Occipital lobe (tissue), 2 donors: Measurements from ENCODE around the gene RBKS. TPM values are rescaled to one million over a fixed set of nuclear protein-coding genes. Genes with fewer than 3 reads are reported as not detected.

ENCODE experiments used
- DNase-seq: peaks from one replicate; lab custom pipeline; 2025; lab: John Stamatoyannopoulos, UW
- total RNA-seq: library from RNA; depleted of rRNA; stranded (reverse); fragments of >200 nt; gene quantifications from one replicate; pipeline ENCODE4 v1.2.3, GENCODE V29; 2014

RBKS gene
- total RNA-seq, 1 donor from 2014 or later: 1.2 TPM

- no peak for DNase-seq
Observed at GRCh38 chr2:27832396-27832795, 57.8 kb downstream of the RBKS start.

GRCh38 chr2:27831279-27832050, 58.7 kb downstream of the RBKS start:
- no peak for DNase-seq

DNA sequence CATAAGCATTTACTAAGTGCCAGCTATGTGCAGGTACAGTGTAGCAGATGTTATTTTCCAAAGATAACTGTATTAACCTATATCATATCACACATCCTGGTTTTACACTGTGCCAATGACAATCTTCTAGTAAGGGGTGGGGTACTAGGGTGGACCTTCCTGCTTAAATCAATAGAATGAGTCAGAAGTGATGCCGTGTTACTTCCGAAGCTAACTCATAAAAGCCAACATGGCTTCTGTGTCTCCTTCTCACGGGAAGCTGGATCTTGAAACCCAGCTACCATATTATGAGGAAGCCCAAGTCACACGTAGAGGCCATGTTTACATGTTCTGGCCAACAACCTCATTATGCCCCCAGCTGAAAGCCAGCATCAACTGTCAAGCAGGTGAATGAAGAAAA, 59.5 kb downstream of the RBKS start:
- no peak for DNase-seq

DNA sequence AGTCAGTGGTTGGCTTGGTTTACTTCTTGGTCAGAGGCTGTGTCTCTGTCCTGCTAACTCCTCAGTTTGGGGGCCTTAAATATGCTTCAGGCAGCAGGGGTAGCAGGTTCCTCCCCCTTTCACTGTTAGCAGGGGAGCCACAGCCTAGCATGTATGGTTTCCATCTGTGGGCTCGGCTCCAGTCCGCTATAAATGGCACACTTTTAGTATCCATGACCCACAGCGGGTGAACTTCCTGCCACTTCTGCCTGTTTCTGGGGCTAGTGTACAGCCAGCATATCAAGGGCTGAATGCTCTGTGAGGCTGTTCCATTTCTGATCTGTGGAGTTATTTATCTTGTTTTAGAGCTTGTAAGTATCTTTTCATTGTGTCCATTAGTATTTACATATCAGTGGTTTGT, 60.4 kb downstream of the RBKS start:
- no peak for DNase-seq

GRCh38 chr2:27828305-27828704, 61.9 kb downstream of the RBKS start:
- no peak for DNase-seq

DNA sequence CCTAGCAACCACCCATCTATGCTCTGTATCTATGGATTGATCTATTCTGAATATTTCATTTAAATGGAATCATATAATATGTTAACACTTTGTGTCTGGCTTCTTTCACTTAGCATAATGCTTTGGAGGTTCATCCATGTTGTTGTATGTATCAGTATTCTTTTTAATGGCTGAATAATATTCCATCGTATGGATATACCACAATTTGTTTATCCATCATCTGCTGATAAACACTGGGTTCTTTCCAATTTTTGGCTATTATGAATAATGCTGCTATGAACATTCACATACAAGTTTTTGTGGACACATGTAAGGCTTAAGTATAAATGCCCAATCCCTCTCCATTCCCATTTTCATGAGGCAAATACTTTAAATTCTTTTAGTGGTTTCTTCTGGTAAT, 65.8 kb downstream of the RBKS start:
- DNase-seq: no peak

- no peak for DNase-seq
Observed at GRCh38 chr2:27823569-27823968, 66.6 kb downstream of the RBKS start.

DNA sequence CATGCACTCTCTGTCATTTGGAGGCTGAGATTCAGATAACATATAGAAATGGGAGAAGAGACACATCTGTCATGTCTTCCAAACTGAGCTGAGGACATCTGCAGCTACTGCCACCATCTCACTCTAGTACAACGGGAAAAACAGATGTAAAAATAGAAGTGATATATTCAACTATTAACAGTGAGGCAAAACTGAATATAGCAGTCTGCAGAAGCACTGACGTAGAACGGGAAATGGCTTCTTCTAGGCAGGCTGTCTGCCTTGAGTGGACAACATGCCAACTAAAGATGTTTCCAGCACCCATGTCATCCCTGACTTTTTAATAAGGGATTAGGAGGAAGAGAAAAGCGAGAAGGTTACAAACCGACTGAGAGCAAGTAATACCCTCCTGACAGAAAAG, 67.1 kb downstream of the RBKS start:
- no peak for DNase-seq

DNA sequence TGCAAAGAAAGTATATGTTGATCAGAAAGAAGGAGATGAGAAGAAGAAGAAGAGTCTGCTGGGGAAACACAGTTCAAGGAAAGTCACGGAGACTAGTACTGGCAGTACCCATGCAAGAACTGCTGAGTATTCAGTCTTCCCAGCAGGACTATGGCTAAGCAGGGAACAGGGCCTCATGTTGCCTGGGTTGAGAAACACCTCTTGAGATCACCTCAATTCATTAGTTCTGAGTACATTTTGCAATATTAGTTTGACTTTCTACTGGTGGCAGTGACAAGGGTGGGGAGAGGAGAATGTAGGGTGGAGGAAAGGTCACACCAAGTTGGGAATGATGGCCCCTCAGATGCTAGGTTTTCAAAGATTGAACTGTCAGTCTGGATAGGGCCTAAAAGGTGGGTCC, 68.1 kb downstream of the RBKS start:
- no peak for DNase-seq

DNA sequence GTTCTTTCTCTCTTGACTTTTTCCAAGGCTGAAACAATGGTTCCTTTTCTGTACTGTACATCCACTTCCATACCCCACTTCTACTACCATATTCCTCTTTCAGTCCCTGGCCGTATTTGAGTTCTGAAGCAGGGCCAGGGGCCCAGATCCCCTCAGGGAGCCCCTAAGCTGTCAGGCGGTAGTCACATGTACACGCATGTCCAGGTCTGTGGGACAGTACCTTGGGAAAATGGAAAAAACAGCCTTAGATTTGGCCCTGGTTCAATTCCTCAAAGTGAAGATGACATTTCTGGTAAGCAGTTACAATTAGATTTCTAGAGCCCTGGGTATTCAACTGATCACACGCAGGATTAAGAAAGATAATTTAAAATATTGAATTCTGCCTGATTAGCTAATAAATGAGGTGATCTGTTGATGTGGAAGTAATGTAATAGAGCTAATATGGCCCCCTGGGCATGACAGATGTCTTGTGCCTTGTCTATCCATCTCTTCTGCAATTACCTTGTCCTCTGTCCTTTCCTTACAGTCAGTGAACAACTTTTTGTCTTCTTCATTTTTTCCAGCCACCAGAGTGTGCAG, 74.2 kb downstream of the RBKS start:
- DNase-seq: no peak

GRCh38 chr2:27814758-27815157, 75.4 kb downstream of the RBKS start:
- no peak for DNase-seq

DNA sequence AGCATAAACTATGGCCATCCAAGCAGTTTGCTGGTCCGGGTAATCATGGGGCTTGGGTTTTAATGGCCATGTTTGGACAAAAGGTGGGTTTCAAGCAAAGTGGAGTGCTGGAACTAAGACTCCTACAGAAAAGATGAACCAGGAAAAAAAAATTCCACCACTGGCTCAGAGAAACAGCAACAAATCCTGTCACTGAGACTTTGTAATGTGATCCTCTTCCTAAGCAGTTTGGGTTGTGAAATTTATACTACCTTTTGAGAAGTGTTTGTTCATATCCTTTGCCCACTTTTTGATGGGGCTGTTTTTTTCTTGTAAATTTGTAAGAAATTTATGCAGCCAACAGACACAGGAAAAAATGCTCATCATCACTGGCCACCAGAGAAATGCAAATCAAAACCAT, 78.4 kb downstream of the RBKS start:
- DNase-seq: no peak

DNA sequence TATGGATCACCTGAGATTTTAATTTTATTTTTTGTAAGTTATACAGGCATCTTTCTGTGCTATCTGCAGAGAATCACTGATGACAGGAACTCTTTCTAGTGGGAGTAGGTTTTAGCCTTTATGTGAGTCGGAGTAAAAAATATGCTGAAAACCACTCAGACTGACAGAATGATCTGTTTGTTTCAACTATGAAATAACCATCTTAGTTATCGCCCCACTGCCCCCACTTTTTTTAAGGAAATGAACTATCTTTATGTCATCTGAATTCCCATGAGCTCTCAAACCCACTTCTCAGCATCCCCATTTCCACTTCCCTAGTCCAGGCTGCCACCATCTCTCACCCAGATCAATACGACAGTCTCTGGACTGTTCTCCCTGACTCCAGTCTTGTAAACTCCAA, 79.7 kb downstream of the RBKS start:
- DNase-seq: no peak

DNA sequence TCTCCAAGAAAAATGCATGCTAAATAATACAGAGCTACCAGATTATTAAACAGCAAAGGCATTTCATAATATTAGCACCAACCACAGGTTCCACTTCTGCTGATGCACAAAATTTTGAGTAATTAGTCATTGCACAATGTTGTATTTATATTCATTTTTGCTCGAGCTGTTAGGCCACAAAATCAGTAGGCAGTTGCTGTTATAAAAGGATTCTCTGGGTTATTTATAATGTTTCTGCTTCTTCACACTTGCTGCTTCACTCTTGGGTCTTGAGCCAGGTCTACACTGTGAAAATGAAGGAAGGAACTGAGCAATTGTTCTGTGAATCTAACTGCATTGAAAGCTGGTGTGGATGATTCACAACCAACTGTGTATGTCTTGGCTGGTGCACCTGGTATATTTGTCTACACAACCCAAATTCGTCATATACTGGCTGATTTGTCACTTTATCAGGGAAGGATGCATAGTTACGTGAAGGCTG, 80.4 kb downstream of the RBKS start:
- peak; percentile 11 for DNase-seq

DNA sequence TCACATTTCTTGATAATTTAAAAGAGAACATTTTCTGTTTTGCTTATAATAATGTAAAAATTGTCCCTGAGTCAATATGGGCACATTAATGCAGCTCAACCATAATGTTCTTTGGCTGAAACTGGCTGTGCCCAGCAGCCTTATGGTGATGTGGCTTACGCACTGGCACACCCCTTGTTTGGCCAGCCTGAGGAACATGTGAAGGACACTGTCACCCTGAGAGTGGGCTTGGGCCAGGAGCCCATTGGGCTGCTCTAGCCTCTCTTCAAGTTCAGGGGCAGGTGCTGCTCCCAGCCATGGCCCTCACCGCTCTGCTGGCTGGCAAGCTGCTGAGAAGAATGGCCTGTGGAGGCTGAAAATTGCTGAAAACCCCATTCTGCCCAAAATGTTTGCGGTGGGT, 81.2 kb downstream of the RBKS start:
- DNase-seq: no peak

- no peak for DNase-seq
Observed at GRCh38 chr2:27808418-27808817, 81.8 kb downstream of the RBKS start.

- no peak for DNase-seq
Observed at GRCh38 chr2:27807476-27807875, 82.7 kb downstream of the RBKS start.

GRCh38 chr2:27806311-27807059, 83.7 kb downstream of the RBKS start:
- DNase-seq: no peak

DNA sequence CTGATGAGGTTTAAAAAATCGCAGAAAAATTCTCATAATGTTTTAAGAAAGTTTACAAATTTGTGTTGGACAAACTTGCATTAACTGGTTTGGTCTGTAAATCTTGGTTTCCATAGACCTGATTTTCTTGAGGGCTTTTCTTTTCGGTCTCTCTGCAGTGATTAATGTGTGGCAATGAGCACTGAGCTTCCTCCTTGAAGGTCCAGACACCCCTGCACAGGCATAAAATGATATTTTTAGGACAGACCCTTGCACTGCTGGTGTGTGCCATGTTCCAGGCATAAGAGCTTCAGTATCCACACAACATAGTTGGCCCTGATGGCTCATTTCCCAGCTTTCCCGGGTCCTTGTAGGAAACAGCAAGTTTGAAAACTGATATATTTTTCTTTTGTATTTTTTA, 85.0 kb downstream of the RBKS start:
- DNase-seq: no peak

DNA sequence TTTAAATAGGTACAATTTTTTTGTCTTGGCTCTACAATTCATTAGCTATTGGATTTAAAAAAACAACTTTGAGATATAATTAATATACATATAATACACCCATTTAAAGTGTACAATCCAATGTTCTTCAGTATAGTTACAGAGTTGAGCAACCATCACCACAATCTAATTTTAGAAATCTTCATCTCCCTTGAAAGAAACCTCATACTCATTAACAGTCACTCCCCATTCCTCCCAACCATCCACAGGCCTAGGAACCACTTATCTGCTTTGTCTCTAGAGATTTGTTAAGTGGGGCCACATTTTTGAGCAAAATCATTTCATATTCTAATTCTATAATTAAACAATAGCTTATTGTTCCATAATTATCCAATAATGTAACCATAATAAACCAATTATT, 86.0 kb downstream of the RBKS start:
- no peak for DNase-seq

DNA sequence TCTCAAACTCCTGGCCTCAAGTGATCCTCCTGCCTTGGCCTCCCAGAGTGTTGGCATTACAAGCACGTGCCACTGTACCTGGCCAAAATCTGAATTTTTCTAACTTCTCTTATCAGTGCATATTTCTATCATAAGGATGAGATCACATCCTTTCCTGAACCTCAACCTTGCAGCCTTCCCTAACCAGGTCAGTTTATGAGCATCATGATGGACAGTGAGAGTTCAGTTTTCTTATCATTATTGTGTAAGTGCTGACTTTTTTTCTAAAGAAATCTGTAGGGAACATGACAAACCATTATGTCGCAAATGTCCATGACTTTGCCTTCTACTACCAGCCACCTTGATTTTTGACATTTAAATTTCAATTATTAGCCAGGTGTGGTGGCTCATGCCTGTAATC, 87.1 kb downstream of the RBKS start:
- no peak for DNase-seq

- DNase-seq: no peak
Observed at GRCh38 chr2:27802547-27802946, 87.6 kb downstream of the RBKS start.

DNA sequence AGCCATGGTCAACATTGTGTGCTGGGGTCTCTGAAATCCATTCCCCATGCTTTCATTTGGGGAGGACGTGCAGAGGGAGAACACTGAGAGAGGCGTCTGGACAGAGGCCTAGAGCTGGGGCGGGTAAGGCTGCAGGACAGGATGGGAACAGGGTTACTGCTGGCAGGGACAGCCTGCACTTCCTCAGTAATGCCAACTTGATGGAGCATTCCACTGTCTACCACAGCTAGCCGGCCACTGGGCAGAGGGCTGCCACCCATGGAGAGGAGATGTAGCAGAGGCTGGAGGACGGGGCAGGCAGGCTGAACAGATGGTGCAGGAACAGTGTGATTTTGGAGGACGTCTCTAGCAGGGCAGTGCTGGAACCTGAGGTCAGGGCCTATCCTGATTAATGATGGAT, 89.3 kb downstream of the RBKS start:
- no peak for DNase-seq
